Putamen (tissue), 1 donor: ENCODE results near the gene FTSJ1.
A peak's percentile ranks its signal among the peaks of the same experiment; 100 is the strongest.

Experiments
- DNase-seq: peaks from one replicate; pipeline ENCODE4 v3.0.0-alpha.2; 2016; ENCODE audit warnings: low spot score

Gene FTSJ1

DNA sequence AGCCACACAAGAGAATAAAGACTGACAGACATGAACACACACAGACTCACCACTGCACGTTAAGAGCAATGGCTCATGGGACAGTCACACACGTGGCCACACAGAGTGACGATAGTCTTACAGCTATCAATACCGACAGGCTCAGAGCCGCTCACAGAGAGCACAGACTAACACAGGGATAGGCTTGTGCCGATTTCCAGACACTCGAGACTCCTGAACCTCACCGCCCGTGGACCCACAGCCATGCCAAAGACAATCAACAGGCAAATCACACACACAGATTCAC lies 5.2 kb upstream of the FTSJ1 start:
- DNase-seq, result no peak

DNA sequence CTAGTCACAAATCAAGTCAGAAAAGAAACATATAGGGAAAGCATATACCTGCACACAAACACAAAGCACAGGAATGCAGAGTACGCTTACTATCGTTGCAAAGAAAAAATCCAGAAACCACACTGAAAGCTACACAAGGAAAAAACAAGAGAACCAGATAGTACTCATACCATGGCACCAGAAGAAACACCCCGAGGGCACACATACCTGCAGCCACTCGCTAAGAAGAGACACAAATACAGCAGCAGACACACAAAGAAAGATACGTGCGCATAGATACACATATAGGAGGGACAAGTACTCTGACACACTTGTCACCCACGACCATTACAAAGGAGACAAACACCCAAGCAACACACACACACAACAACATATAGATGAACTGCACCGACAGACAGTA lies 4.5 kb upstream of the FTSJ1 start:
- DNase-seq, result no peak

DNA sequence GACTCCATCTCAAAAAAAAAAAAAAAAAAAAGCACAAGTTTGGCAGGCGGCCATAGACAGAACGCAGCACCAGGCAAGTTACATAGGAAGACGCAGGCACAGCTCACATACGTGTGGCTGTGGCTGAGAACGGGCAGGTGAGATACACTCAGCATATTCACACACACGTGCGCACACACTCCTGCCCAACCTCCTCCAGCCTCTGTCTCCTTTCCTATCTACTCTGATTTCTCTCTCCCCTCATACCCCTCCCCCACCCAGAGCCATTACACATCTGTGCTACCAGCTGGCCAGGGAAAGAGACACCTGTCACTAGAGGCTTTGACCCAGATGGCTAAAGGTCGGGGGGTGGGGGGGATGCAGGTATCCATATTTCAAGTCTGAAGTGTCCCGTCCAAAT lies 3.8 kb upstream of the FTSJ1 start:
- no peak for DNase-seq

DNA sequence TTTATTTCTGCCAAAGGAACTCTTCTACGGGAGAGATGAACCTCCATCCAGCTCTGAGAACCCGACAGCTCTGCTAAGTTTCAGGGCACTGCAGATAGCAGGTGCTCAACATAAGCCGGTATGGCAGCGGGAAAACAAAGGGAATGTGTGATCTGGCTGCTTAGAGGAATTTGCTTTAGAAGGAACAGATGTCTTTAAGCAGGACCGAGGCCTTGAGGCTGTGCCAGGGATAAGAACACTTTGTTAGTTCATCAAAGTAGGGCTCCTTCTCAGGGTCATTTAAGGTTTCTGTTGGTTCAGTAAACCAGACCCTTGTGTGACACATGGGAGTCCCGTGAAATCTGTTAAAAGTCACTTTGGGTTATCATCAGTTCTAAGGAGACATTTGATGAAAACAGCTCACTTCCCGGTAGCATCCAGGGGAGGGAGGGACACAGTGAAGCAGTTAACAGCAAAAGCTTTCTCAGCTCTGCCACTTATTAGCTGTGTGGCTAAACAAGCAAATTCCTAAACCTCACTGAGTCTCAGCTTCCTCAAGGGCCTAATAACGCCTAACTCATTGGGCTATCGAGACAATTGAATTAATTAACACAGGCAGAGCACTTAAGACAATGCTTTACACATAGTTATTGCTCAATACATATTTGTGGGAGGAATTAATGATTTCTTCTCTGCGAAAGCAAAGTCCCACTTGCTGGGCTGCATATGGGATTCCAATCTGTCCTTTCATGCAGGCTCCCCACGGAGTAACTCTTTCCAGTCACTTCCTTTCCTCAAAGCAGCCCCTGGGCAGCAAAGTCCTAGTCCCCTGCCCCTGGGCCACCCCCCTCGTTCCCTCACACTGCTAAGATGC lies 2.9 kb upstream of the FTSJ1 start:
- no peak for DNase-seq

DNA sequence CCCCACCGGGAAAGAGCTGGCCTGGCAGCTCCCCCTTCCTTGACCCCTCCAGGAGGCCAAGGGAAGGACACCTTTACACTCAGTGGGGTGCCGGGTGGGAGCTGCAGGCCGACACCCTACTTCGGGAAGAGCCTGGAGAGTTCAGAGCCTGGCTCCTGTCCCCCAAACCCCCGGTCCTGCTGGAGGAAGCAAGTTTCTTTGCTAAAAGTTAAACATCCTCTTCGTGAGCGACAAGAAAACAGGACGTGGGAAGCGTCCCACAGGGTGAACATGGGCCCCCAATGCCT lies 2.4 kb upstream of the FTSJ1 start:
- no peak for DNase-seq

DNA sequence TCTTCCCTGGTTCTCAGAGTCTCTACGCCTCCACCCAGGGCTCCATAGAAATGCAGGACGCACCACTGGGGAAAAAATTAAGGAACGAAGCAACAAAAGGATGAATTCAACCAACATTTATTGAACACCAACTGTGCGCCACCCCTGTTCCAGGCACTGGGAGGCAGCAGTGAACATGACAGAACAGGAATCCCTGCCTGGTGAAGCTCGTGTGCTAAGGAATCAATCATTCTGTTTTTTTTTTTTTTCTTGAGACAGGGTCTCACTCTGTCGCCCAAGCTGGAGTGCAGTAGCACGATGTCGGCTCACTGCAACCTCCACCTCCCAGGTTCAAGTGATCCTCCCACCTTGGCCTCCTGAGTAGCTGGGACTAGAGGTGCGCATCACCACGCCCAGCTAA lies 1.9 kb upstream of the FTSJ1 start:
- no peak for DNase-seq

DNA sequence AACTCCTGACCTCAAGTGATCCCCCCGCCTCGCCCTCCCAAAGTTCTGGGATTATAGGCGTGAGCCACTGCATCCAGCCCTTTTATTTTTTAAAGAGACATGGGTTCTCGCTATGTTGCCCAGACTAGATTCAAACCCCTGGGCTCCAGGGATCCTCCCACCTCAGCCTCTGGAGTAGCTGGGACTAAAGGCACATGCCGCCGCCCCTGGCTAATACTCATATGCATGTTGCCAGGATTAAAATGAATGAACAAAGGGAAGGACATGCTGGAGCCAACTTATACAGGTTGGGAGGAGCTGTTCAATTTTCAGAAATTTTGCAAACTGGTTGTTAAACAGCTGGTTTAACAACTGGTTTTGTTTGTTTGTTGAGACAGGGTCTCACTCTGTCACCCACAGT lies 1.4 kb upstream of the FTSJ1 start:
- DNase-seq, result no peak

DNA sequence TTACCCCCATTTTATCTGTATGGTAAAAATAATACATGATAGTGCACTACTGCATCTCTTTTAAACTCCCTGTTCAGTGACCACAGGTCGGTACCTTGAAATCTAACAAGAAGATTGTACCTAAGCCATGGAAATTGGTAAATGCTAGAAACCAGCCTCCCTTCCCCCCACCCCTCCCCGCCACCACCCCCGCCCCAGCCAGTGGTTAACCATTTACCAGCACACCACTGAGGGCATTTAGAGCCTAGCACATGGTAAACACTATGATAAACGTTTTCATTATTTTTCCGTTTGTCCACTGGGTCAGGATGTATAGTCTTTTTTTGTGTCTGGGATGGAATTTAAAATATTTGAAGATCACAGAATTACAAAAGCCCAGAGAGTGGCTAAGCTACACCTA lies 703 bp upstream of the FTSJ1 start:
- no peak for DNase-seq

DNA sequence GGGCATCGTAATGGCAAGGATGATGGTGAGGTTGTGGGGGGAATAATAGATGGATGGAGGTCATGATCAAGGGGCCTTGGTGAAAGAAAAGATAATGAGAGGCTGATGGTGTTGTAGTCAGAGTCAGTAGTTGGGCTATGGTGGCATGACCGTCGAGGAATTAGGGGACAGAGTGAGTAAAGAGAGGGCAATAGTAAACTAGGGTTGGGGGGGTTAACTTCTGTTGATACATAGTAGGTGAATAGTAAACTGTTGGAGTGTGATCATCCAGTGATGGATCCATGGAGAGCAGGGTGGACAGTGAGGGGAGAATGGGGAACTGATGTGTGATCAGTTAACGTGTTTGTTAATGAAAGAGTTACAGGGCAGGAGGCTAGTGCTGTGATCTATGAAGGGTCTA lies 920 bp downstream of the FTSJ1 start:
- no peak for DNase-seq

DNA sequence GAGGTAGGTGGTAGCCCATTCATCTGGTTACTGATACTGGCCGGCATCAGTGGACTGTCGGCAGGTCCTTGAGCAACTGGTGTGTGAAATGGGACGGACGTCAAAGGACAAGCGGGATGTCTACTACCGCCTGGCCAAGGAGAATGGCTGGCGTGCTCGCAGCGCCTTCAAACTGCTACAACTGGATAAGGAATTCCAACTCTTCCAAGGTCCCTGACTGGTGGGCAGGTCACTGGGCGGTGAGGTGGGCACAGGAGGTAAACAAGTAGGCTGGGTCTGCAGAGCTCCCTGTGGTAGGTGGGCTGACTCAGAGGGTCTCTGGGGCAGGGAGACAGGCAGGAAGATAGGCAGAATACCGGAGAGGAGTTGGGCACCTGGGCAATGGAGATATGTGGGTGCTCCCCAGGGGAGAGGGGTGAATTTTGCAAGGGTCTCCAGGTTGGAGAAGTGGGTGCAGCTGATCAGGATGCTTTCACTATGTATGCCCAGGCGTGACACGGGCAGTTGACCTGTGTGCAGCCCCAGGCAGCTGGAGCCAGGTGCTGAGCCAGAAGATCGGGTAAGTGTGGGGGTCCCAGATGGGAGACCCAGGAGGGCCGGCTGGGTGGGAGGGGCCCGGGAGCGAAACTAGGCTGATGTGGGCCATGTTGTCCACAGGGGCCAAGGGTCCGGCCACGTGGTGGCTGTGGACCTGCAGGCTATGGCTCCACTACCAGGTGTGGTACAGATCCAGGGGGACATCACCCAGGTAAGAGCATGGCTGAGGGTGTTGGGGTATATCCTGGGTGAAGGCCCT lies 2.2 kb downstream of the FTSJ1 start:
- DNase-seq, result no peak

DNA sequence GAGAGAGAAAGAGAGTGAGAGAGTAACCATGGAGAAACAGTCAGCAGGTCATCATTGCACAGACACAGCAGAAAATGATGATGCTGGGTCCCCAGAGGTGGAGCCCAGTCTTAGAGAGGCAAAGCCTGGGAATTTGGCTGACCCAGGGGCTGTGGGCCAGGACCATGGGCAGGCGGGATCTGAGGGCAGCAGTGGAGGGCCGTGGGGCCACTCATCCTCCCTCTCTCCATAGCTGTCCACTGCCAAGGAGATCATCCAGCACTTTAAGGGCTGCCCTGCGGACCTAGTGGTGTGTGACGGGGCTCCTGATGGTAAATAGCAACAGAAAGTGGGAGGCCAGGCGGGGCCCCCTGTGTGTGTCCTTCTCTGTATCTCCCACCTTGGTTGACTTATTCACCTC lies 2.8 kb downstream of the FTSJ1 start:
- DNase-seq, result no peak

DNA sequence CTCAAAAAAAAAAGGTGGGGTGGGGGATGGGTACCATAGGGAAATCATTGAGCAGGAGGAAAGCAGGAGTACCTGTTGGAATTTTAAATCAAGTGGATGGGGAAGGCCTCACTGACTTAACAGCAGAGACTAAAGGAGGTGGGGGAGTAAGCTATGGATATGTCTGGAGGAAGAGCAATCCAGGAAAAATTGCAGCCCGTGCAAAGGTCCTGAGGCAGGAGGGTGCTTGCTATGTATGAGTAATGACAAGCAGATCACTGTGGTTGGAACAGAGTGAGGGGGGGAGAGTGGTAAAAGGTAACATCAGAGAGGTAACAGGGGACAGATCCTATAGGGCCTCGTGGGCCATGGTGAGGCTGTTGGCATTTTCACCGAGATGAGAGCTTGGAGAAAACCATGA lies 4.1 kb downstream of the FTSJ1 start:
- DNase-seq, result no peak

DNA sequence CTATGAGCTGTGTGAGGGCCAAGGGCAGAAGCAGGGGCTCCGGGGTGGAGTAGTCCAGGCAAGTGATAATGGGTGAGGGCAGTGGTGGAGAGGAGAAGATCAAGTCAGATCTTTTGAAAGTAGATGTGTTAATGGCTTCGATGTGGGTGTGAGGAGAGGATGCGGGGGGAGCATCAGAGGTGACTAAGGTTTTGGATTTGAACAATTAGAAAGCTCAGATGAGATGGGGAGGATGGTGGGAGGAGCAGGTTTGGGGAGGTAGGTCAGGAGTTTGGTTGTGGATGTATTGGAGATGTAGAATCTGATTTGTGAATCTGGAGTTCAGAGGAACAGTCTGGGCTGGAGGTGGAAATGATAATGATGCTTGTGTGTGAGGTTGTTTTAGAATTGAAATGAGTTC lies 4.6 kb downstream of the FTSJ1 start:
- peak; percentile 61 for DNase-seq

DNA sequence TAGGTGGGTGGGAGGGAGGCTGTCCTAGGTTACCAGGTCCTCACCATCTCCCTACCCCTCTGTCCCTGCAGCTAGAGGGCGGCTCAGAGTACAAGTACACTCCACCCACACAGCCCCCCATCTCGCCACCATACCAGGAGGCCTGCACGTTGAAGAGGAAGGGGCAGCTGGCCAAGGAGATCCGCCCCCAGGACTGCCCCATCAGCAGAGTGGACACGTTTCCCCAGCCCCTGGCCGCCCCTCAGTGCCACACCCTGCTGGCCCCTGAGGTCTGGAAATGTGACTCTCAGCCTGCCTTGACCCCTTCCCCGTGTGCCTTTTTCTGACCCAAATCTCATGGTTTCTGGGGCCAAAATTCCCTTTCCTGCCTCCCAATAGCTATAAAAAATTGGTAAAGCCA lies 6.5 kb downstream of the FTSJ1 start:
- DNase-seq, result no peak

DNA sequence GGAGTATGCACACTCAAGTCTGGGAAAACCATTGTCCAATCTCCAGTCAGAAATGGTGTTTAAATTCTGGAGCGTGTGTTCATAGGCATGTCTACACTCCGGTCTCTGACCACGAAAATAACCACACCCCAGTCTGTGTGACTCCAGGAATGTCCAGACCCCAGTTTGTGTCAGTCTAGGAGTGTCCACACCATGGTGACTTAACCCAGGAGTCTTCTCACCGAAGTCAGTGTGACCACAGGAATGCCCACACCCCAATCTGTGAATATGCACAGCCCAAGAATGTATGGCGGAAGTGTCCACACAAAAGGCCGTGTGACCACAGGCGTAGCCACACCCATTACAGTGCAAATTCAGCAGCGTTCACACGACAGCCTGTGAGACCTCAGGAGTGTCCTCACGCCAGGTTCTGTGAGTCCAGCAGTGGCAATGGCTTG lies 11.4 kb downstream of the FTSJ1 start:
- DNase-seq, result no peak

DNA sequence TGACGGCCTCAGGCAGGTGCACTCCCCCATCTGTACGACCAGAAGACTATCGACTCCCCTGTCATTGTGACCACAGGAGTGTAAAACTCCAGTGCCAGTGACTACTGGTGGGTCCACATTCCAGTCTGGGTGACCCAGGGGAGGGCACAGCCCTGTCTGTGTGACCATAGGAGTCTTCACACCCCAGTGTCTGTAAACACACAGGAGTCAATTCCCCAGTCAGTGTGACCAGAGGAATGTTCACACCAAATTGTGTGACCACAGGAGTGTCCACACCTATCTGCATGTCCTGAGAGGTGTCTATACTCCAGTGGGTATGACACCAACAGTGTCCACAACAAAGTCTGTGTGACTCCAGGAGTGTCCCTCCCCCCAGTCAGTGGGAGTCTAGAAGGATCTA lies 12.0 kb downstream of the FTSJ1 start:
- DNase-seq, result no peak

DNA sequence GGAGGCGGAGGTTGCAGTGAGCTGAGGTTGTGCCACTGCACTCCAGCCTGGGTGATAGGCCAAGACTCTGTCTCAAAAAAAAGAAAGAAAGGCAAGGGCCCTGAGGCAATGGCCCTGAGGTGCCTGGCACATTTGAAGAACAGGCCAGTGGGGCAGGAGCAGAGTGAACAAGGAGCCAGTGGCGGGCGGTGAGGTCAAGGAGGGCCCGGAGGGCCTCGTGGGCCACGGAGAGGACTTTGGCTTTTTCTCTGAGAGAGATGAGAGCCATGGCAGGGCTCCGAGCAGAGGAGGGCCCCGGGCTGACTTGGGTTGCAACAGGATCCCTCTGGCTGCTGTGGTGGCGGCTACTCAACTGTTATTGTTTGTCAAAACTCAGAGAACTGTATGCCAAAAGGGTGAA lies 13.3 kb downstream of the FTSJ1 start:
- no peak for DNase-seq

DNA sequence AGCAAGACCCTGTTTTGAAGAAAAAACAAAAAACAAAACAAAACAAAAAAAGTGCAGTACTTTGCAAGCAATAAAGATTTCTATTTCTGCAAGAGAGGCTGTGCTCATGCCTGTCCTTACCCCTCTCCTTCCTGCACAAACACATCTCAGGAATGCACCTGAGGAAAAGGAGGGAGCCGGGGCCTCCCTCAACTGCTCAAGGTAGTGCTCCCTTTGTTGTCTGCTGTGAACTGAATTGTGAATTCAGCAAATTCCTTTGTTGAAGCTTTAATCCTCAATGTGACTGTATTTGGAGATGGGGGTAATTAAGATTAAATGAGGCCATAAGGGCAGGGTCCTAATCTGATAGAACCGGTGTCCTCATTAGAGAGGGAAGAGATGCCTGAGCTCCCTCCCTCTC lies 13.9 kb downstream of the FTSJ1 start:
- no peak for DNase-seq

DNA sequence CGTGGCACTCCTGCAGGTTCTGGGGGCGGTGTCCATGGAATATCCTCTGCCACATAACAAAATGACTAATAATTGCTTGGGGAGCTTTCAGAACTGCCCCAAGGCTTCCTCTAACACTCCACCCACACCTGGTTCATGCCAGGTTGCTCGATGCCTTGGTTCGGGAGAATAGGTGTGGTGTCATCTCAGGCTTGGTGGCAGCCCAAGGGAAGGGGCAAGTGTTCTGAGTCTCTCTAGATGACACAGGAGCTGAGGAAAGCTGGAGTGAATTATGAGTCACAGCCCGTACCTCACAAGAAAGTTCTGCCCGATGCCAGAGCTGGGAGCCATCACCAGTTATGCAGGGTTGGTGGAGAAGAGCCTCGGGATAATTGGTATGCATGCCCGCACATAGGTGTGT lies 14.7 kb downstream of the FTSJ1 start:
- no peak for DNase-seq

DNA sequence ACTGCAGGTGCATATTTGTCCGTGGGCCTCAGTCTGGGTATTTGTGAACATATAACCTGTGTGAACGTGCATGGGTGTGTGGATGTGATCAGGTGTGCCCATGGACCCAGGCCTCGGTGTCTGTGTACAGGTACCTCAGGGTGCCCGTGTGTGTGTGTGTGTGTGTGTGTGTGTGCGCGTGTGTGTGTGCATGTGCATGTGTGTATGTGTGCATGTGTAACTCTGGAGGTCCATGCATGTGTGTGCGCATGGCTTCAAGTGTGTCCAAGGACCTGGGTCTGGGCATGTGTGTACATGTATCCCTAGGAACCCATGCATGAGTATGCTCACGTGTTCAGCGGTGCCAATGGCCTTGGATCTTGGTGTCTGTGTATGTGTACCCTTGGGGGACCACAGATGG lies 15.8 kb downstream of the FTSJ1 start:
- DNase-seq, result no peak

DNA sequence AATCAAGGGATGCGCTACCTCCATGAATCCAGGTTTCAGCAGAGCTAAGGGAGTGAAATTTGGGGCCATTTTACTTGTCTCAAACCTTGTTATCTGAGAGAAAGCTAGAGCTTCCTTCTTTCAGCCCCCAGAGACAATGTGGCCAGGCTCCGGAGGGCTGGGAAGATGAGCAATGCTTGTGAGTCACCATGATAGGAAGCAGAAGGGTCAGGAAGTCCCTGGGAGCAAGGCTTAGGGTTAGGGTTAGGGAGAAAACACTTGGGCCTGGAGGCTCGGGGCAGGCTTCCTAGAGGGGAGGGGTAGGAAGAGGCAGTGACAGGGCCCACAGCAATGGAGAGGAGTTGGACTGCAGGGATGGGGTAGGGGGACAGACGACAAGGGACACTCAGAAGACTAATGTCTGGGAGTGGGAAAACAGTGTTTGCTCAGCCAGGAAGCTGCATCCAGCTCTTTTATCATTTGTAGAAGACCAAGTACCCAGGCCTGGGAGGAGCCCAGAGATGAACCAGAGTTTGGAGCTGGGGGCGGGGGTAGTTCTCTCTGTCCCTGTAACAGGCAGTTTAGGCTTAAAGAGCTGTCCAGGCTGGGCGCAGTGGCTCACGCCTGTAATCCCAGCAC lies 16.4 kb downstream of the FTSJ1 start:
- DNase-seq, result no peak

DNA sequence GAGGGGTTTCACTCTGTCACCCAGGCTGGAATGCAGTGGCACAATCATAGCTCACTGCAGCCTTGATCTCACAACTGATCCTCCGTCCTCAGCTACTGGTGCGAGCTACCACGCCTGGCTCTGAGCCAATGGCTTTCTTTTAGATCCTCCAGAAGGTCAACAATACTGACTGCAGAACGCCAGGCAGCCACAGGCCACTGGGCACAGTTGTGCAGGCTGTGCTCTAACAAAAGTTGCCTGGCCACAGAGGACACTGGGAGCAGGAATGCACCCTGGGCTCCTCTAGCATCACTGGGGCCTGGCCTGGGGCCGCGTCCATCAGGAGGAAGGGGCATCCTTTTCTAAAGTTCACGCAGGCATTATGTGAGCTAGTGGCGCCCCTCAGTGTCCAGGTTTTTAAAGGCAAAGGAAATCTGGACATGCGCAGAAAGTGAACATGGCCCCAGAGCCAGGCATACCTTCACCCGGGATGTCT lies 17.9 kb downstream of the FTSJ1 start:
- no peak for DNase-seq

DNA sequence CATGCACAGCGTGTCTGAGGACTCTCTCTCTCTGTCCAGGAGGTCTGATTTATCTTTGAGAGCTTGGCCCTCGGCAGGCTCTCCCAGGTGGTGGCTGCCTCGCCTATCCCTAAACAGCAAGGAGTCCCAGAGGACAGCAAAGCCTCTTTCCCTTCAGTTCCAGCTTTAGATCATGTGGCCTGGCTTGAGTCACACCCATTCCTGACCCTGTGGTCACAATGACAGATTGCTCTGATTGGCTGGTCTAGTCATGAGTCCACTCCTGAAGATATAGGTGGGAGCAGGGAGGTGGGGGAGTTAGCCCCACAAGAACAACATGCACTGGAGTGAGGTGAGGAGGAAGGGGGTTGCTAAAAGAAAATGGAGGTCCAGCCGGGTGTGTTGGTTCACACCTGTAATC lies 20.7 kb downstream of the FTSJ1 start:
- DNase-seq, result no peak

DNA sequence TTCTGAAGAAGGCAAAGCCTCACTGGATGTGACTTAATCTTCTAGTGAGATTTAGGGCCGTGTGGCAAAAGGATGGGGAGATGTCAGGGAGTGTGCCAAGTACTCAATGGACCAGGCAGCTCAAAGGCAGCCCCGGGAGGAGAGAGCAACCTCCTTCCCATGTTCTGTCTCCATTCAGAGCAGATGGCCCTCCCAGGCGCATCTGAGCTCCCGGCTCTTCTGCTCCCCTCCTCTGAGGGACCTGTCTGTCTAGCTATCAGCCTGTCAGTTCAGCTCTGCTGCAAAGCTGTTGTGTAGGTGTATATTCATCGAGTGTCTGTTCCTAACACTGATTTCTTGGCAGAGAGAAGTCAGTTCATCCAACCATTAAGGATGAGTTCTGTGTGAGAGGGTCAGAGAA lies 21.9 kb downstream of the FTSJ1 start:
- no peak for DNase-seq
